Activated CD4-positive, alpha-beta T cell treated with anti-CD3 and anti-CD28 coated beads, Interleukin-2, amount 10 ng/mL, durations not matched to agents 24 days and 14 days (primary cell): ENCODE measurements around the gene NR2F2. TPM values are rescaled to one million over a fixed set of nuclear protein-coding genes. Genes with fewer than 3 reads are reported as not detected.
"Not testable (repeated sequence)": the region's sequence is repeated elsewhere in the genome, so short reads cannot be mapped to it uniquely, and the experiment has no call there.

Source experiments
- DNase-seq: peaks from one replicate; pipeline ENCODE4 v3.0.0; 2022
- H3K27ac Mint-ChIP-seq: one replicate; pipeline ENCODE4 v1.8.0; 2022; ENCODE audit warnings: mild to moderate bottlenecking, mixed read lengths
- H3K27me3 Mint-ChIP-seq: one replicate; pipeline ENCODE4 v1.8.0; 2022; ENCODE audit warnings: mixed read lengths
- H3K36me3 Mint-ChIP-seq: one replicate; pipeline ENCODE4 v1.8.0; 2022; ENCODE audit warnings: low read depth, mild to moderate bottlenecking, mixed read lengths
- H3K4me1 Mint-ChIP-seq: one replicate; pipeline ENCODE4 v1.8.0; 2021; ENCODE audit warnings: mixed read lengths
- H3K4me3 Mint-ChIP-seq: one replicate; pipeline ENCODE4 v1.8.0; 2022; ENCODE audit warnings: mild to moderate bottlenecking, moderate library complexity, mixed read lengths
- H3K9me3 Mint-ChIP-seq: one replicate; pipeline ENCODE4 v1.8.0; 2021; ENCODE audit warnings: mixed read lengths
- intact Hi-C: fragments of 100-400 bp; cut with micrococcal nuclease; formaldehyde crosslinking; loops from one replicate; pipeline ENCODE4 v1.15.1; 2023
- total RNA-seq: library from RNA; stranded (reverse); gene quantifications from 2 replicates; pipeline ENCODE4 v1.2.3, GENCODE V29; 2022

Gene NR2F2
- total RNA-seq, 1 donor from 2014 or later: not detected

GRCh38 chr15:96362755-96363651, 32.5 kb downstream of the NR2F2 start:
- Mint-ChIP-seq H3K27ac (peak overlapping the region; percentile 3), H3K4me3 (no peak overlapping the region), H3K27me3 (peaks cover 80% of the 10 kb centered on the region), H3K4me1 (peaks cover 3% of the 10 kb centered on the region), H3K36me3 (peaks cover 9% of the 10 kb centered on the region), H3K9me3 (peaks cover 12% of the 10 kb centered on the region)
- intact Hi-C loops: loop anchor here (2.0 kb wide), 2 partner anchors 22 to 48 kb away; no protein-coding TSS in a partner anchor
- no peak for DNase-seq

- no peak for DNase-seq
- H3K27me3 Mint-ChIP-seq: peaks cover 80% of the 10 kb centered on the region
- no peak overlapping the region for H3K4me3 Mint-ChIP-seq
- H3K27ac Mint-ChIP-seq: peak overlapping the region; percentile 41
- H3K9me3 Mint-ChIP-seq: peaks cover 12% of the 10 kb centered on the region
- H3K36me3 Mint-ChIP-seq: peaks cover 7% of the 10 kb centered on the region
- H3K4me1 Mint-ChIP-seq: no peaks in the 10 kb centered on the region
- intact Hi-C loops: loop anchor here (2.0 kb wide), 2 partner anchors 23 to 47 kb away; no protein-coding TSS in a partner anchor
Observed at GRCh38 chr15:96363707-96364106, 33.2 kb downstream of the NR2F2 start.

GRCh38 chr15:96365781-96366525, 35.5 kb downstream of the NR2F2 start:
- intact Hi-C loops: no loop called here
- peak; percentile 52 for DNase-seq
- H3K36me3 Mint-ChIP-seq: peaks cover 7% of the 10 kb centered on the region
- H3K27ac Mint-ChIP-seq: no peak overlapping the region
- peaks cover 15% of the 10 kb centered on the region for H3K9me3 Mint-ChIP-seq
- H3K4me3 Mint-ChIP-seq: no peak overlapping the region
- peaks cover 81% of the 10 kb centered on the region for H3K27me3 Mint-ChIP-seq
- H3K4me1 Mint-ChIP-seq: no peaks in the 10 kb centered on the region

- Mint-ChIP-seq H3K4me1 (no peaks in the 10 kb centered on the region), H3K36me3 (peaks cover 6% of the 10 kb centered on the region), H3K9me3 (peaks cover 15% of the 10 kb centered on the region), H3K4me3 (no peak overlapping the region), H3K27ac (no peak overlapping the region), H3K27me3 (peaks cover 76% of the 10 kb centered on the region)
- intact Hi-C loops: no loop called here
- peak; percentile 51 for DNase-seq
Observed at GRCh38 chr15:96366526-96366877, 36.0 kb downstream of the NR2F2 start.

DNA sequence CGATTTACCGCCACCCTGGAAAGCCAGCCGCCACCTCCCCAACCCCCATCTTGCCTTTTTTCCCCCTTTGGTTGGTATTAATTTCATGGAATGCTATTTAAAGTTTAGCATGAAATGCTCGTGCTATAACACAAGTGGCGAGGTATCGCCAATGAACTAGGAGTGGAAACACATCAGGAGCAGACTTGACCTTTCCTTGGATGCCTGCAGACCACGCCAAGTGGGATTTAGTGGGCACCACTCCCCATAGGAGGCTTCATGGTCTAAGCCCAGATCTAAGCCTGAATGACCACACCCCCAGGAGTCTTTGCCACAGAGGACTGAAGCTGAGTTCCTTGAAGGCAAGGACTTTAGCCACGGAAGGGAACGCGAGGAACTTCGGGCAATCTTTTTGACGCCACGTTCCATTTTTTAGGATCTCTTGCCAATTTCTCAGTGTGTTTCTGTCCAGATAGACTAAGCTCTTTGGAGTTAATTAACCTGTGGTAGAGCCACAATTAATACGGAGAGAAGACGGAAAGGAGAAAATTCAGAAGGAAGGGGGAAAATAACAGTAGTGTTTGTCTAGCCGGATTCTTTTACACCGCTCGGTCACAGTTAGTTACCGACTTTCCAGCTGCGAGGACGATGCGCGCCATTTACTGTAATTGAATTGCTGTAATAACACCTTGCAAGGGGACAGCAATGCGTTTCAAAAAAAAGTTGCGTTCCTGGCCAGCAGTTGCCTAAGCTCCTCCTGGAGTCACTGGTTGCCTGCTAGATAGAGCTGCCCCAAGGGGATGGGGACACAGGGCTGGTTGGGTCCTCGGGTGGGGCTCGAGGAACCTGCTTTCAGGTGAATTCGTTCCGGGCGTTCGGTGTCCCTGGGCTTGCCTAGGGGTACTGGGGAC, 37.1 kb downstream of the NR2F2 start:
- intact Hi-C loops: no loop called here
- Mint-ChIP-seq H3K36me3 (peaks cover 5% of the 10 kb centered on the region), H3K9me3 (peaks cover 12% of the 10 kb centered on the region), H3K27me3 (peaks cover 66% of the 10 kb centered on the region), H3K4me3 (no peak overlapping the region), H3K27ac (no peak overlapping the region), H3K4me1 (no peaks in the 10 kb centered on the region)
- DNase-seq: no peak

DNA sequence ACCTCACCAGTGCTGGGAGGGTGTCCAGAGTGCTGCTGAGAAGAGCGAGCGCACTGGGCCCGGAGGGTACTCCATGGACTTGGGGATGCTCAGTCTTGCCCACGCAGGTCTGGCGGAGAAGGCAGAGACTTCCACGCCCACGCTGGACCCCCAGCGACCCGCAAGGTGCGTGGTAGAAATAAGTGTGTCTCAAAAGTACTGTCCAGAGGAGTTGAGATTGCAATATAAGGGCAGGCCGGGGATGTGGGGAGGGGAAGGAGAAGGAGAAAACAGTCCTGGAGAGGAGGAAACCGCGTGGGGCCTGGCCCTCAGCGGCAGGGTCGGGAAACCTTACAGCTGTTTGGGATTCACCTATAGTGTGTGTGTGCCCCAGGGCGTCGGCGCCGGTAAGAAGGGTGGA, 38.9 kb downstream of the NR2F2 start:
- Mint-ChIP-seq H3K4me3 (no peak overlapping the region), H3K9me3 (peaks cover 8% of the 10 kb centered on the region), H3K27me3 (peaks cover 49% of the 10 kb centered on the region), H3K36me3 (peaks cover 4% of the 10 kb centered on the region), H3K4me1 (no peaks in the 10 kb centered on the region), H3K27ac (no peak overlapping the region)
- intact Hi-C loops: no loop called here
- no peak for DNase-seq

DNA sequence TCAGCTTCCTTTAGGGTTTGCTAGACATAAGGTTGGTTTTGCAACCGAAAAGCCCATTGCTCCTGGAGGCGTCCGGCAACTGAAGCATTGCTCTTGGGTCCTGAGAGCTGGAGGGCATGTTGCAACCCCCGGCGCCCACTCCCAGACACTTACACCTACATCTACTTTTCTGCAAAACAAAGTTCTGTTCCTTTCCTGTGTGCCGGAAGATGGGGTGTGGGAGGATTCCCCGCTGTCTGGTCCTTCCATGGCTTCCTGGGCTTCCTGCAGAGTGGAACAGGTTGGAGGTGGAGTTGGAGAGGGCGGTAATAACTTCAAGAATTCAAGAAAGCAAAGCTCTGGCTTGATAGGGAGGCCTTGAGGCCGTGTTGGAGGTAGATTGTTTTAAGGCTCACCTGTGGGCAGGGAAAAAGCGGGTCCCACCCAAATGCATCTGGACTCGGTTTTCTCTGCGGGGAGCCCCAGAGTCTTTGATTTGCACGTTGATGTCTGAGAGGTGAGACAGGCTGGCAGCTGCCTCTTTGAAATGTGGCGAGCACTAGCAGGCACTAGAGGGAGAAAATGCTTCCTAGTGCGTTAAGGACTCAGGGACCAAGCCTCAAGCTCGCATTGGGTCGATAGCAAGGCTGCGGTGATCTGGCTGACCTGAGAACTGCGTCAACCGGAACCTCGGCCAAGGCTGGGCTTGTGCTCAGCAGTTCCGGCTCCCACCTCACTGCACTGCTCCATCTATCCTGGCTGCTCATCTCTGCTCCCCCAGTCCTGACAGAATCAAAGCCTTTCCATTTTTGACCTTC, 39.5 kb downstream of the NR2F2 start:
- no peaks in the 10 kb centered on the region for H3K4me1 Mint-ChIP-seq
- no peak overlapping the region for H3K4me3 Mint-ChIP-seq
- peaks cover 44% of the 10 kb centered on the region for H3K27me3 Mint-ChIP-seq
- H3K27ac Mint-ChIP-seq: no peak overlapping the region
- H3K9me3 Mint-ChIP-seq: peaks cover 7% of the 10 kb centered on the region
- peaks cover 4% of the 10 kb centered on the region for H3K36me3 Mint-ChIP-seq
- intact Hi-C loops: no loop called here
- DNase-seq: no peak

DNA sequence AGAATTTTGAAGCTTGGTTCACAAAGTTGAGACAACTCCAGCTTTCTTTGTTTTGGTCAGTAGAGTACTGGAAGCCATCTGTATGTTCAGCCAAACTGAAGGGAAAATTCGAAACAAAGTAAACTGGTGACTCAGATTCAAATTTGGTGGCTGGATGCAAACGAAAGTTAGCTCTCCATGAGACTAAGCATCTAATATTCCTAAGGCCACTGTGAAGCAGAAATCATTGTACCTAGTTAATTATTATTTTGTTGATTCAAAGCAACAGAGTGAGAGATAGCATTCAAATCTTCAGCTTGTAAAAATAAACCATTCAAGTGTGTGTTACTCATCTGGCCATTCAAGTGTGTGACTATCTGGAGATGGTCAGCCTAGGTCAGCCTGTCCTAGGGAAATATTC, 42.1 kb downstream of the NR2F2 start:
- intact Hi-C loops: no loop called here
- Mint-ChIP-seq H3K4me3 (no peak overlapping the region), H3K4me1 (no peaks in the 10 kb centered on the region), H3K27ac (no peak overlapping the region), H3K36me3 (peaks cover 2% of the 10 kb centered on the region), H3K27me3 (peaks cover 27% of the 10 kb centered on the region), H3K9me3 (peaks cover 5% of the 10 kb centered on the region)
- DNase-seq: no peak

DNA sequence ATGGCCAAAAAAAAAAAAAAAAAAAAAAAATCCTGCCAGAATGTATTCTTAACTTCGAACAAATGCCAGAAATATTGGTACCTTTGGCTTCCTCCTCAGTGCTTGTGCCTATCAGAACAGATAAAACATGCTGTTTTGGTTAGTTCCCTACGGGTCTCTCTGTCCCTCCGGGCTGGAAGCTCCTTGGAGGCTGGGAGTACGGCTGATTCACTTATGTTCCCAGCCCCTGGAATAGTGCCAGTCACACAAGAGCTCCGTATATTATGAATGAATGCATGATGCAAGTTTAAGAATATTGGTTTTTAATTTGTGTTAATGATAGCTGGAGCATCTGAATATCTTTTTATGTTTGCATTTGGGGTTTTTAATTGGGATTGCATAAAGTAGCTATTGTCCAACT, 44.0 kb downstream of the NR2F2 start:
- Mint-ChIP-seq H3K36me3 (peaks cover under 1% of the 10 kb centered on the region), H3K27me3 (peaks cover 10% of the 10 kb centered on the region), H3K4me1 (no peaks in the 10 kb centered on the region), H3K4me3 (no peak overlapping the region), H3K9me3 (peaks cover 1% of the 10 kb centered on the region), H3K27ac (no peak overlapping the region)
- DNase-seq: no peak
- intact Hi-C loops: no loop called here

DNA sequence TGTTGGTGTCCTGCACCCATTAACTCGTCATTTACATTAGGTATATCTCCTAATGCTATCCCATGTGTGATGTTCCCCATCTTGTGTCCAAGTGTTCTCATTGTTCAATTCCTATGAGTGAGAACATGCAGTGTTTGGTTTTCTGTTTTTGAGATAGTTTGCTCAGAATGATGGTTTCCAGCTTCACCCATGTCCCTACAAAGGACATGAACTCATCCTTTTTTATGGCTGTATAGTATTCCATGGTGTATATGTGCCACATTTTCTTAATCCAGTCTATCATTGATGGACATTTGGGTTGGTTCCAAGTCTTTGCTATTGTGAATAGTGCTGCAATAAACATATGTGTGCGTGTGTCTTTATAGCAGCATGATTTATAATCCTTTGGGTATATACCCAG, 49.1 kb downstream of the NR2F2 start:
- H3K9me3 Mint-ChIP-seq, DNase-seq, H3K4me3 Mint-ChIP-seq: not testable (repeated sequence)

DNA sequence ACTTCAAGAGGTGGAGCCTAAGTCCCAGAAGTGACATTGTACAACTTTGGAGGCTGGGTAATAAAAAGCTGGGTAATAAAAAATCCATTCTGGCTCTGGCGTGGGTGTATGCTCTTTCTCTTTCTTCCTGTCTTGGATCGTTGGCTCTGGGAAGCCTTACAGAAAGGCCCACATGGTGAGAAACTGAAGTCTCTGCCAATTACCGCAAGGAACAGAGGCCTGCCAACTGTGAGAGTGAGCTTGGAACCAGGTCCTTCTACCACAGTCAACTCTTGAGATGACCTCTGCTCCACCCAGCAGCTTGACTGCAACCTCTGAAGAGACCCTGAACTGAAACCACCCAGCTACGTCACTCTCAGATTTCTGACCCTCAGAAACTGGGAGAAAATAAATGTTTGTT, 51.0 kb downstream of the NR2F2 start:
- H3K4me3 Mint-ChIP-seq: no peak overlapping the region
- no peaks in the 10 kb centered on the region for H3K36me3 Mint-ChIP-seq
- intact Hi-C loops: no loop called here
- no peaks in the 10 kb centered on the region for H3K27me3 Mint-ChIP-seq
- H3K4me1 Mint-ChIP-seq: no peaks in the 10 kb centered on the region
- H3K27ac Mint-ChIP-seq: no peak overlapping the region
- no peak for DNase-seq
- peaks cover 5% of the 10 kb centered on the region for H3K9me3 Mint-ChIP-seq

More for the DNA sequence above, 49.1 kb downstream of the NR2F2 start:
- H3K4me1 Mint-ChIP-seq, H3K27ac Mint-ChIP-seq, H3K36me3 Mint-ChIP-seq, H3K27me3 Mint-ChIP-seq, intact Hi-C loops: not testable (repeated sequence)

DNA sequence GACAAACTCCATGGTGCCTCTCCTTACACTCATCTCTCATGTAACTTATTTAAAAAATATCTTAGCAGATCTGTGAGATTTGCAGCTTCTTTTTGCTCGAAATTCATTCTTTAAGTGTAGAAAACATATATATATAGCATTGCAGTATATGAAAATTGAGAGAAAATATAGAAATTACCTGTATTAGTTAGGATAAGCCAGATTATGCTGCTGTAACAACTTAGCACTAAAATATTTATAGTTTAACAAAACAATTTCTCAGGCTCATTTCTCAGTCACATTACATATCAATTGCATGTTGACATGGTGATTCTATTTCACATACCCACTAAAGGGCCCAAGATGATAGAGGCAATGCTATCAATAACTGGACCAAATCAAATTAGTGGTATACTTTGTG, 54.7 kb downstream of the NR2F2 start:
- H3K4me3 Mint-ChIP-seq: no peak overlapping the region
- peaks cover 5% of the 10 kb centered on the region for H3K9me3 Mint-ChIP-seq
- no peaks in the 10 kb centered on the region for H3K4me1 Mint-ChIP-seq
- no peaks in the 10 kb centered on the region for H3K36me3 Mint-ChIP-seq
- intact Hi-C loops: no loop called here
- DNase-seq: no peak
- H3K27ac Mint-ChIP-seq: no peak overlapping the region
- no peaks in the 10 kb centered on the region for H3K27me3 Mint-ChIP-seq

DNA sequence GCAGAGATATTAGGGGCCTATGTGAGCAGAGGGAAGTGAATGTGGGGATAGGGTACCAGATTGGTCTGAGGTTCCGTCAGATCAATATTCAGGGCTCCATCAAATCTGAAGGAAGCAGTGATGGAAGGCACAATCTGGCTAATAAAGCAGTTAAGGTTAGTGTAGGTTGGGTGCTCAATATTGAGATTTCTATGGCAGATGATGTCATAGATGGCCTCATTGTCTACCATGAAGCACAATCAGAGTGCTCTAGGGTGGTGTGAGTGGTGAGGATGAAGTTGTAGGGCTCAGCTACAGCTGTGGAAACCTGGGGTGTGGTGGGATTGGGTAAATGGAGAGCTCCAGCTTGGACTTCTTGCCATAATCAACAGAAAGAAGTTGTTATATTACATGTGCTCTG, 58.2 kb downstream of the NR2F2 start:
- Mint-ChIP-seq H3K4me1 (no peaks in the 10 kb centered on the region), H3K27ac (no peak overlapping the region), H3K36me3 (no peaks in the 10 kb centered on the region), H3K4me3 (no peak overlapping the region), H3K27me3 (no peaks in the 10 kb centered on the region), H3K9me3 (peaks cover 5% of the 10 kb centered on the region)
- DNase-seq: no peak
- intact Hi-C loops: no loop called here
